Neural cell (in vitro differentiated cells): ENCODE results near the gene IL22RA2.

Experiments
- EP300 ChIP-seq: fragments of 450-650 bp; conservative IDR thresholded peaks from 2 replicates; pipeline ENCODE4 v1.6.1; 2014; ENCODE audit warnings: antibody characterized with exemption, mild to moderate bottlenecking, moderate library complexity; ENCODE audit not compliant: poor library complexity, severe bottlenecking
- EZH2 ChIP-seq: fragments of 200-600, 300-800 bp; shearing (Covaris generic), sonication (generic); IDR thresholded peaks from 2 replicates; pipeline ENCODE4 v1.6.1; 2014; ENCODE audit warnings: antibody characterized with exemption, low read length, borderline replicate concordance, mild to moderate bottlenecking; ENCODE audit not compliant: insufficient read depth, poor library complexity, severe bottlenecking
- MXI1 ChIP-seq: fragments of 450-650 bp; conservative IDR thresholded peaks from 2 replicates; pipeline ENCODE4 v1.6.1; 2014; ENCODE audit warnings: antibody characterized with exemption, mild to moderate bottlenecking; ENCODE audit not compliant: poor library complexity, severe bottlenecking
- POLR2AphosphoS5 ChIP-seq: IDR thresholded peaks from 2 replicates; pipeline ENCODE4 v1.6.1; 2012
- TAF1 ChIP-seq: IDR thresholded peaks from 2 replicates; pipeline ENCODE4 v1.6.1; 2012; ENCODE audit warnings: low read depth
- TF ChIP-seq, protein P1 (sequence below): fragments of 450-650 bp; IDR thresholded peaks from 2 replicates; pipeline ENCODE4 v1.5.1; 2014; ENCODE audit warnings: antibody characterized with exemption, mild to moderate bottlenecking, moderate library complexity; ENCODE audit not compliant: poor library complexity, severe bottlenecking

DNA sequence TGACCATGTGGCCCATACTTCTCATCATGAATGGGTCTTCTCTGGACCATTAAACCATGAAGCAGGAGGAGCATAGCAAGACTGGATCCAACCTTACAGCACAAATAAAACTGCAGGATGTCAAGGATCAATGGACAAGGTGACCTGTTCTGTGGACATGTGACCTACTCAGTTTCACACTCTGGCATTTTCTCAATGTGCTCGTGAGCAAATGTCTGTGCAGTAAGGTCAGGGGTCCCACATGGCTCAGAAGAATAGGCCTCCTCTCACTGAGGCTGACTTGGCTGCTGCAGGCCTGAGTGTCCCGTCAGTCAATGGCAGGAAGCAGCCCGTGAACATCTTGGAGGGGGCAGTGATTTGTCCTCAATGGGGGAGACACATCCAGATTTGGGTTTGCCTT lies 68.5 kb downstream of the IL22RA2 start:
- TF ChIP-seq, protein P1, sequence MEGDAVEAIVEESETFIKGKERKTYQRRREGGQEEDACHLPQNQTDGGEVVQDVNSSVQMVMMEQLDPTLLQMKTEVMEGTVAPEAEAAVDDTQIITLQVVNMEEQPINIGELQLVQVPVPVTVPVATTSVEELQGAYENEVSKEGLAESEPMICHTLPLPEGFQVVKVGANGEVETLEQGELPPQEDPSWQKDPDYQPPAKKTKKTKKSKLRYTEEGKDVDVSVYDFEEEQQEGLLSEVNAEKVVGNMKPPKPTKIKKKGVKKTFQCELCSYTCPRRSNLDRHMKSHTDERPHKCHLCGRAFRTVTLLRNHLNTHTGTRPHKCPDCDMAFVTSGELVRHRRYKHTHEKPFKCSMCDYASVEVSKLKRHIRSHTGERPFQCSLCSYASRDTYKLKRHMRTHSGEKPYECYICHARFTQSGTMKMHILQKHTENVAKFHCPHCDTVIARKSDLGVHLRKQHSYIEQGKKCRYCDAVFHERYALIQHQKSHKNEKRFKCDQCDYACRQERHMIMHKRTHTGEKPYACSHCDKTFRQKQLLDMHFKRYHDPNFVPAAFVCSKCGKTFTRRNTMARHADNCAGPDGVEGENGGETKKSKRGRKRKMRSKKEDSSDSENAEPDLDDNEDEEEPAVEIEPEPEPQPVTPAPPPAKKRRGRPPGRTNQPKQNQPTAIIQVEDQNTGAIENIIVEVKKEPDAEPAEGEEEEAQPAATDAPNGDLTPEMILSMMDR: no peak
- TF ChIP-seq POLR2AphosphoS5 (no peak), EP300 (no peak), EZH2 (no peak), MXI1 (no peak), TAF1 (no peak)
